HT-29 (cell line): ENCODE data around the gene TTC5. TPM values are rescaled to one million over a fixed set of nuclear protein-coding genes. Genes with fewer than 3 reads are reported as not detected.
"Not testable (repeated sequence)": the region's sequence is repeated elsewhere in the genome, so short reads cannot be mapped to it uniquely, and the experiment has no call there.

ENCODE experiments used
- DNase-seq: peaks from one replicate; pipeline ENCODE4 v3.0.0-alpha.2; 2015; ENCODE audit warnings: low spot score
- small RNA-seq: library from RNA; depleted of rRNA; stranded (forward); fragments of <200 nt; gene quantifications from one replicate; pipeline ENCODE3, GENCODE V24; 2014
- total RNA-seq: library from RNA; depleted of rRNA; stranded (reverse); fragments of >200 nt; shearing (Covaris generic); gene quantifications from 2 replicates; pipeline ENCODE4 v1.2.3, GENCODE V29; 2014; rRNA removed

Gene TTC5
- total RNA-seq, 1 experiment from 2014 or later: 3.7 TPM

GRCh38 chr14:20302042-20302755 lies 3.6 kb downstream of the TTC5 start:
- DNase-seq: no peak

GRCh38 chr14:20295067-20295466 lies 10.7 kb downstream of the TTC5 start:
- DNase-seq: no peak

- DNase-seq: no peak
Observed at GRCh38 chr14:20294636-20295035, 11.1 kb downstream of the TTC5 start.

GRCh38 chr14:20281998-20282397 lies 23.8 kb downstream of the TTC5 start:
- DNase-seq: not testable (repeated sequence)

- peak; percentile 55 for DNase-seq
Observed at GRCh38 chr14:20280265-20280664, 25.5 kb downstream of the TTC5 start.

DNA sequence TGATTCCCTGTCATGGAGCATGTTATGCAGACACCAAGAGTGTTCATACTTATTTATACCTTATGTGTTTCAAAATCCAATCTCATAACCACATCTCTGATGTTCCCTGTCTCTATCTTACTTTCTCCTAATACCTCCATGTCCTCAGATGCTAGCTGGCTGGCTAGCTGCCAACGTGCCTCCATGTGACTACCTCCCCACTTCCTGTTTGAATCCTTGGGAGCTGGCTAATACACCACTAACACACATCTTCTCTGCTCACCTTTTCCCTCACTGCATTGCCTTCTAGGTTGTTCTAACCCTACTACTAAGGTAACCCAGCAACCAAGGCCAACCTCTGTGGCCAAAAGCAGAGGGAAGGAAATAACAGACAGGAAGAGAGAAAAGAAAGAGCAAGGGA lies 27.3 kb downstream of the TTC5 start:
- DNase-seq: peak; percentile 5

DNA sequence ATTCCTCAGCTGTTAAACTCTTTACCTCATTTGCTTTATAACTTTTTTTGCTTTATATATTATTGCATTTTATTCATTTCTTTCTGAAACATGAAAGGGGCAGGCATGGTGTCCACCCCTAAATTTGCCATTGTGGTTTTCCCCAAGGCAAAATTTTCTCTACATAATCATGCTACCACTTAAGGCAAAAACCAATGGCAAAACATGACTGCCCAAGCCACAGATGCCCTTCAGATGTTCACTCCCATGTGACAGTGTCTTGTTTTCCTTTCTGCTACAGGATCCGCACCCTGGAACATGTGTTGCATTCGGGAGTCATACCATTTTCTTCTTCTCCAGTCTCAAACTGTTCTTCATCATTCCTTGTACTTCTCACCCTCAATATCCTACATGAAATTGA lies 28.3 kb downstream of the TTC5 start:
- DNase-seq: no peak

- no peak for DNase-seq
Observed at GRCh38 chr14:20274062-20274461, 31.7 kb downstream of the TTC5 start.

GRCh38 chr14:20264361-20264760 lies 41.4 kb downstream of the TTC5 start:
- DNase-seq: not testable (repeated sequence)

DNA sequence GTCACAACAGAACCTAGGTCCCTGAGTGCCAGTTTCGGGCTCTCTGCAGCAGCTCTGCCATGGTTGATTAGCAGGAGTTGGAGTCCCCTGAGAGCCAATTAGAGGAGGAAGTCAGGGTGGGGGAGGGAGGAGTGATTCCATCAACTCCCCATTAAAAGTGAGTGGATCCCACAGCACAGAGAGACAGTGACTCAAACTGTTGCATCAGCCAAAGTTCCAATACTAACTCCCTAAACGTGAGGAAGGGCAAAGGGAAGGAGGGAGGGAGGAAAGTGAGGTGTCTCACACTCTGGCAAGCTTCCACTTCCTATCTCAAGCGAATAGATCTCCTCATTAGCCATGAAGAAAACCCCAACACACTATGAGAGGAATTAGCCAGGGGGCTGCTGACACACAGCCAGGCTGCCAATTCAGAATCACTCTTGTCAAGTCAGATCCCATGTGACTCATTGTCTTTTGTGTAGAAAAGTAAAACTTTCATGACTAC lies 43.1 kb downstream of the TTC5 start:
- DNase-seq: no peak

- DNase-seq: peak; percentile 52
Observed at GRCh38 chr14:20247646-20248246, 58.0 kb downstream of the TTC5 start.

Small RNA genes within 50 kb of the gene (small RNA-seq; reads per million reads assigned to genes)
- gene SNORA79B (not detected), gene SNORD126 (289 reads per million, percentile 98 among the genes with 10 or more reads in this experiment)

Other genes starting within 250 kb of the TTC5 start
- not detected in 2 replicates for gene OR4L1, start 245.9 kb downstream of the TTC5 start, total RNA-seq
- not detected in 2 replicates for gene OR4K17, start 195.2 kb downstream of the TTC5 start, total RNA-seq
- gene OR4N5, start 167.1 kb downstream of the TTC5 start, total RNA-seq: not detected in 2 replicates
- not detected in 2 replicates for gene OR11G2, start 115.1 kb downstream of the TTC5 start, total RNA-seq
- not detected in 2 replicates for gene OR11H6, start 82.2 kb downstream of the TTC5 start, total RNA-seq
- gene OR11H7, start 77.0 kb downstream of the TTC5 start, total RNA-seq: not detected in 2 replicates
- not detected in 2 replicates for gene OR11H4, start 66.7 kb downstream of the TTC5 start, total RNA-seq
- 34.0 and 40.2 TPM in 2 replicates for gene CCNB1IP1, start 27.3 kb upstream of the TTC5 start, total RNA-seq
- 13.7 and 14.3 TPM in 2 replicates for gene PARP2, start 37.7 kb upstream of the TTC5 start, total RNA-seq
- 10.9 and 12.6 TPM in 2 replicates for gene TEP1, start 107.5 kb upstream of the TTC5 start, total RNA-seq
- not detected in 2 replicates for gene KLHL33, start 130.2 kb upstream of the TTC5 start, total RNA-seq
- 44.2 and 44.5 TPM in 2 replicates for gene OSGEP, start 148.9 kb upstream of the TTC5 start, total RNA-seq
- 64.0 TPM in 2 replicates for gene APEX1, start 149.3 kb upstream of the TTC5 start, total RNA-seq
- gene PIP4P1, start 155.5 kb upstream of the TTC5 start, total RNA-seq: 33.1 and 35.7 TPM in 2 replicates
- 82.7 and 90.1 TPM in 2 replicates for gene PNP, start 163.5 kb upstream of the TTC5 start, total RNA-seq
- gene RNASE10, start 199.6 kb upstream of the TTC5 start, total RNA-seq: not detected in 2 replicates